ENCODE data around the gene BCAS1. TPM values are rescaled to one million over a fixed set of nuclear protein-coding genes. Genes with fewer than 3 reads are reported as not detected.

BCAS1 gene
- total RNA-seq, 1 donor from 2014 or later, result not detected

DNA sequence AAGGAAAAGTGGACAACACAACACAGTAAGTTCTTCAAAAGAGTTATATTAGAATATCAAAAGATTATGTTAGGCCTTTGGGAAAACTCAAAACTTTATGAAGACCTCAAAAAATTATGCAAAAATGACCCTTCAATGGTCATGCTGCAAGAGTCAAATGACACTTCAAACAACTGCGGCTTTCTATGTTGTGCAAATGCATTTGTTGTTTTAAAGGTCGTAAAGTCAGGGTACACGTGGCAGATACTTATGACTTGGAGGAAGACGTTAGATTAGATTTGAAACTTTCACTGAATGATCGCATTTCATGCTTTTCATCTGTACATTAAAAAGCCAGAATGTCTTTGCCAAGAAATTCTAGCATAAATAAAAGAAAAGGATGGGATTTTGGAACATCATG is 31.4 kb downstream of the BCAS1 start:
- TF ChIP-seq, protein P1, sequence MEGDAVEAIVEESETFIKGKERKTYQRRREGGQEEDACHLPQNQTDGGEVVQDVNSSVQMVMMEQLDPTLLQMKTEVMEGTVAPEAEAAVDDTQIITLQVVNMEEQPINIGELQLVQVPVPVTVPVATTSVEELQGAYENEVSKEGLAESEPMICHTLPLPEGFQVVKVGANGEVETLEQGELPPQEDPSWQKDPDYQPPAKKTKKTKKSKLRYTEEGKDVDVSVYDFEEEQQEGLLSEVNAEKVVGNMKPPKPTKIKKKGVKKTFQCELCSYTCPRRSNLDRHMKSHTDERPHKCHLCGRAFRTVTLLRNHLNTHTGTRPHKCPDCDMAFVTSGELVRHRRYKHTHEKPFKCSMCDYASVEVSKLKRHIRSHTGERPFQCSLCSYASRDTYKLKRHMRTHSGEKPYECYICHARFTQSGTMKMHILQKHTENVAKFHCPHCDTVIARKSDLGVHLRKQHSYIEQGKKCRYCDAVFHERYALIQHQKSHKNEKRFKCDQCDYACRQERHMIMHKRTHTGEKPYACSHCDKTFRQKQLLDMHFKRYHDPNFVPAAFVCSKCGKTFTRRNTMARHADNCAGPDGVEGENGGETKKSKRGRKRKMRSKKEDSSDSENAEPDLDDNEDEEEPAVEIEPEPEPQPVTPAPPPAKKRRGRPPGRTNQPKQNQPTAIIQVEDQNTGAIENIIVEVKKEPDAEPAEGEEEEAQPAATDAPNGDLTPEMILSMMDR (conservative IDR thresholded peaks at IDR 0.05), result no peak
- no peak for DNase-seq (ENCODE audit: low read depth, low spot score)
- no peak overlapping the region for H3K27ac Mint-ChIP-seq (ENCODE audit: unreplicated experiment)
- H3K4me1 Mint-ChIP-seq, result no peaks in the 10 kb centered on the region
- H3K4me3 Mint-ChIP-seq, result no peak overlapping the region
- H3K27me3 Mint-ChIP-seq (ENCODE audit: low read depth), result no peaks in the 10 kb centered on the region
- H3K9me3 Mint-ChIP-seq, result peaks cover 3% of the 10 kb centered on the region
- no peaks in the 10 kb centered on the region for H3K36me3 Mint-ChIP-seq (ENCODE audit: low read depth)

GRCh38 chr20:54037525-54037924 is 32.9 kb downstream of the BCAS1 start:
- H3K27ac Mint-ChIP-seq (ENCODE audit: unreplicated experiment), result no peak overlapping the region
- no peaks in the 10 kb centered on the region for H3K36me3 Mint-ChIP-seq (ENCODE audit: low read depth)
- no peak overlapping the region for H3K4me3 Mint-ChIP-seq
- DNase-seq (ENCODE audit: low read depth, low spot score), result no peak
- no peaks in the 10 kb centered on the region for H3K27me3 Mint-ChIP-seq (ENCODE audit: low read depth)
- H3K9me3 Mint-ChIP-seq, result peaks cover 8% of the 10 kb centered on the region
- H3K4me1 Mint-ChIP-seq, result no peaks in the 10 kb centered on the region
- TF ChIP-seq, protein P1 (conservative IDR thresholded peaks at IDR 0.05), result no peak

DNA sequence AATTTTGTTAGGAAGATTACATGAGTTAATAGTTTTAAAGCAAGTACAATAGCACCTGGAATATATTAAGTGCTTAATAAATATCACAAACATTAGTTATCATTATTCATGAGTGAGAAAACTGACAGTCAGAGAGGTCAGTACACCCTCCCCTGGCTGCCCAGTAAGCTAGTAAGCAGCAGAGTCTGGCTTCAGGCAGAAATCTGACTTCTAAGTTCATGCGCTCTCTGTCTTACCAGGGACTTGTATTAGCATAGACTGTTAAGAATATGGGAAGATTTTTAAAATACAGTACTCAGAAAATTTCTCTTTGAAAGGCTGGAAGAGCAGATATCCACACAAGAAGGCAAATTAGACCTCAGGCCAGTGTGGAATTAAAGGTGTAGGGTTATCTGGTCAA is 40.8 kb downstream of the BCAS1 start:
- peaks cover 9% of the 10 kb centered on the region for H3K9me3 Mint-ChIP-seq
- H3K27me3 Mint-ChIP-seq (ENCODE audit: low read depth), result no peaks in the 10 kb centered on the region
- no peaks in the 10 kb centered on the region for H3K36me3 Mint-ChIP-seq (ENCODE audit: low read depth)
- peaks cover 21% of the 10 kb centered on the region for H3K4me1 Mint-ChIP-seq
- H3K27ac Mint-ChIP-seq (ENCODE audit: unreplicated experiment), result no peak overlapping the region
- TF ChIP-seq, protein P1 (conservative IDR thresholded peaks at IDR 0.05), result no peak
- DNase-seq (ENCODE audit: low read depth, low spot score), result no peak
- no peak overlapping the region for H3K4me3 Mint-ChIP-seq

- H3K9me3 Mint-ChIP-seq, result peaks cover 9% of the 10 kb centered on the region
- no peaks in the 10 kb centered on the region for H3K36me3 Mint-ChIP-seq (ENCODE audit: low read depth)
- no peak overlapping the region for H3K27ac Mint-ChIP-seq (ENCODE audit: unreplicated experiment)
- no peak for DNase-seq (ENCODE audit: low read depth, low spot score)
- H3K4me3 Mint-ChIP-seq, result no peak overlapping the region
- TF ChIP-seq, protein P1 (conservative IDR thresholded peaks at IDR 0.05), result no peak
- H3K27me3 Mint-ChIP-seq (ENCODE audit: low read depth), result no peaks in the 10 kb centered on the region
- H3K4me1 Mint-ChIP-seq, result peaks cover 26% of the 10 kb centered on the region
These were observed 41.2 kb downstream of the BCAS1 start for GRCh38 chr20:54029176-54029575.

DNA sequence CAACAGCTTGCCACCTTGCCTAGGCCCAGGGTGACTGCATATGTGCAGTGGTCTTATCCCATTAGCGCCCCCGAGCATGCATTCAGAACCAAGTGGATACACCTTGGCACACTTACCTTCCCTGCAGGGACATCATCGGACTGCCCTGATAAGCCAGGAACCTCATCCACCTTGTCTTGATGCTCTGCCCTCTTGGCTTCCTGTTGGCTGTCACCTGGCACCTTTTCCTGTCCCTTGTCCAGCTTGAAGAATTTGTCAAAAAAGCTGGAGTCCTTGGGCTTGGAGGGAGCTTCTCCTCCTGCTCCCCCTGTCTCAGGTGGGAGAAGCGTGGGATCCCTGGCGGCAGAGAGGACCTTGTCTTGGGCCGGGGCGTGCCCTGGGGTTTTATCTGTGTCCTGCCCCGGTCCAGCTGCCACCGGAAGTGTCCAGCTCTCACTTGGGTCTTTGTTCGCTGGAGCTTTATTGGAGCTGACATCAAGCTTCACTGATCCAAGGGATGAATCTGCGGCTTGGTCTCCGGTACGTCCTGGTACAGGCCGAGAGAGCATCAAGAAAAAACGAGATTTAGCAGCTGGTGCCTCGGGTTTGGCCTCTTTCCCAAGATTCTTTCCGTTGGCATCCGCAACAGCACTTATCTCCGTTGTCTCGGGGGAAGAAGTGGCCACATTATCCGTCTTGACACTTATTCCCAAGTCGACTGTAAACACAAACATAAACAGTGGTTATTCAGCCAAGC is 42.0 kb downstream of the BCAS1 start:
- Mint-ChIP-seq H3K4me1 (peaks cover 26% of the 10 kb centered on the region), H3K36me3 (ENCODE audit: low read depth) (no peaks in the 10 kb centered on the region), H3K9me3 (peaks cover 9% of the 10 kb centered on the region), H3K27me3 (ENCODE audit: low read depth) (no peaks in the 10 kb centered on the region), H3K27ac (ENCODE audit: unreplicated experiment) (no peak overlapping the region), H3K4me3 (no peak overlapping the region)
- no peak for DNase-seq (ENCODE audit: low read depth, low spot score)
- TF ChIP-seq, protein P1 (conservative IDR thresholded peaks at IDR 0.05), result no peak
